GM21737 (cell line): ENCODE data around the gene DHX32.
"Not testable (repeated sequence)": the region's sequence is repeated elsewhere in the genome, so short reads cannot be mapped to it uniquely, and the experiment has no call there.

Experiments
- ATAC-seq: cut with Tn5 transposase; IDR thresholded peaks from one replicate; pipeline ENCODE4 v1.9.1; 2021; ENCODE audit warnings: mild to moderate bottlenecking, moderate library complexity; ENCODE audit not compliant: unreplicated experiment

DHX32 gene

DNA sequence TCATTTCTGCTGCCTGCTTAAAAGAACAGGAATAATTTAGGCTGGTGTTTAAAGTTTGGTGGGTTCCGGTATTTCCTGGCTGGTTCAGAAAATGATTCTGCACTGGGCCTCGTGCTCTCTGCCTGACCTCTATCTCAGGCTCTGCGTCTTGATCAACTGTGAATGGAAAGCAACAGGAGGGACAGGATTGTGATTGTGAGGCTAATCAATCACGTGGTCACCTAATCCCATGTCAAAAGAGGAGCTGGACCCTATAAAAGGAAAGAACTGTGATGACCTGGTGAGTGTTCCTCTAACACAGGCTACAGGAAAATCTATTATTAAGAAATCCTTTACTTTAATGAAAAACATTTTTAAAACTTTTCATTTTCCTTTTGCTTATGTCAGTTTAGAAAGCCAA lies at the start of gene DHX32:
DHX32 (minus strand) TSS at position 101 of the 400 bp plus-strand sequence. CDS start 468 bp downstream, outside the sequence.
- ATAC-seq, result no peak

DNA sequence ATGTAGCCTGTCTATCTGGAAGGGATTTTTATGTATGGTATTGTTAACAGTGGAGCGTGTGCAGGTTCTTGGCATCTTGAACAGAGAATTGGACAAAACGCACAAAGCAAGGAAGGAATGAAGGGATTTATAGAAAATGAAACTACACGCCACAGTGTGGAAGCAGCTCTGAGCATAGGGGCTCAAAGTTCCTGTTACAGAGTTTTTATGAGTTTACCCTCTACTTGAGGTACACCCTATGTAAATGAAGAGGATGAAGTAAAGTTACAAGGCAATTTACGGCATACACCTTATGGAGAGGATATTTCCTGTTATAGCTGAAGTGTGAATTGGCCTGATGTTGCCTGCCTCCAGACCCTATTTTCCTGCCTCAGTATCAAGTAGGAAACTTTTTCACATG lies 48.5 kb upstream of the DHX32 start:
- no peak for ATAC-seq

DNA sequence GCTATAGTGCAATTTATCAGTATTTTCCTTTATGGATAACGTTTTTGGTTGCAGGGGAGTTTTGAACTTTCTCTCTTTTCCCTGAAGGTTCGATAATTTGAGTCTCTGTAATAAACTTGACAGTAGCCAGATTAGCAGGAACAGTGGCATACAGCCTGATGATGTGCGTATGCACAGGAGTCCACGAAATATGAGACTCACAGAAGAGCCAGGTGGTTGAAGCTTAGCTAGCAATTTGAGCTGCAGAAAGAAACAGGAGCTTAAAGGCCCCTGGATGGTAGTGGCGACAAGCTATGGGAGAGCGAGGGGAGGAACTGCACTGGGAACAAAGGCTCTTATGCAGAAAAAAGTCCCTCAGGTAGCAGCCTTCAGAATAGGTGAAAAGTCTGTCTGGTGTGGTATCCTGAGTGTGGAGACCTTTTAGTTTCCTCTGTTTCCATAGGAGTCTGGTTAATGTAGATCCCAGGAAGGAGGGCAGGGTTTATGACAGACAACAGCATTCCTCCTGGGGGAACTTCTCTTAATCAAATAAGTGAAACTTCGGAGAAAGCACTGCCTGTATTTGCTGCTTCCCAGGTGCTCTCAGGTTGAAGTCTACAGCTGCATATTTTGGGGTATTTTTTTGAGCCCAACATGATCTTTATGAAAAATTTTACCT lies 48.0 kb upstream of the DHX32 start:
- no peak for ATAC-seq

DNA sequence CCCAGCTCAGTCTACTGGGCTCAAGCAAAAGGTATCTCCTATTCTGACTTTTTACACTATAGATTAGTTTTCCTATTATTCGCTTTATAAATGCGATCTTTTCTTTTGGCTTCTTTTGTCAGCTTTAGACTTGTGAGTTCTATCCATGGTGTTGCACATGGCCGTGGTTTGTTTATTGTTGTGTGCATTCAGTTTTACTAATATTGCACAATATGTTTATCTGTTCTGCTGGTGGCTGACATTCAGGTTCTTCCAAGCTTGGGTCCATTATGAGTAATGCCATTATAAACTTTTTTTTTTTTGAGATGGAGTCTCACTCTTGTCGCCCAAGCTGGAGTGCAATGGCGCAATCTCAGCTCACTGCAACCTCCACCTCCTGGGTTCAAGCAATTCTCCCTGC lies 46.2 kb upstream of the DHX32 start:
- ATAC-seq, result not testable (repeated sequence)

- ATAC-seq, result no peak
Observed at GRCh38 chr10:125926247-125926646, 45.2 kb upstream of the DHX32 start.

DNA sequence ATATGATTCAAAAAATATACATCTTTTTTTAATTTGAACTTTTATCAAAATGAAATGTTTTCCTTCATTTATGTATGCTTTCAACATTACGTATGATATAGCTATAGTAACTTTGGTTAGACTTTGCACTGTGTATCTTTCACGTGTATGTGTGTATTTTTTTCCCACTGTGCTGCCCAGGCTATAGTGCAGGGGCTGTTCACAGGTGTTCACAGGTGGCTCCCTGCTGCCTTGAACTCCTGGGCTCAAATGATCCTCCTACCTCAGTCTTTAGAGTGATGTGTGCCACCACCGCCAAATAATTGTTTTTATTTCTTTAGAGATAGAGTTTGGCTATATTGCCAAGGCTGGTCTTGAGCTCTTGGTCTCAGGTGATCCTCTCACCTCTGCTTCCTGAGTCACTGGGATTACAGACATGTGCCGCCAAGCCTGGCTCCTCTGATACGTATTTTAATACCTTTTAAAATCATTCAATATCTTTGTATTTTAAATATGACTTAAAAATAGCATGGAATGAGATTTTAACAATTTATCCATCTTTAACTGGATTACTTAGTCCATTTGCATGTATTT lies 44.3 kb upstream of the DHX32 start:
- no peak for ATAC-seq

DNA sequence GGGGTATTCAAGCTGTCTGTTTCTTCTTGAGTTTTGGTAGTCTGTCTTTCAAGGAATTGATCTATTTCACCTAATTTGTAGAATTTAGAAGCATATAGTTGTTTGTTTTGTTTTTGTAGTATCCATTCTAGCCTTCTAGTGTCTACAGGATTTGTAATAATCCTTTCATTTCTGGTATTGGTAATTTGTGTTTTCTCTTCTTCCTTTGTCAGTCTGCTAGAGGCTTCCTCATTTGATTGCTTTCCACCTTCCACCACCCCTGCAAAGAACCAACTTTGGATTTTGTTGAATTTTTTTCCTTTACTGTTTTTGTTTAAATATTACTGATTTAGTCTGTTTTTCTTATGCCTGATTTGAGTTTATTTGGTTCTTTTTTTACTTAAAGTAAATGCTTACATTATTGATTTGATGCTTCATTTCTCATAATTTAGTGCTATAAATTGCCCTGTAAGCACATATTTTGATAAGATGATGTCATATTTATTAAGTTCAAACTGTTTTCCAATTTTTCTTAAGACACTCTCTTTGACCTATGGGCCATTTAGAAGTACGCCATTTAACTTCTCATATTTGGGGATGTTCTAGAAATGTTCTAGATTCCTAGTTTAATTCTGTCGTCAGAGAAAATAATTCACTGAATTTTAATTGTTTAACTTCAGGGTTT lies 40.7 kb upstream of the DHX32 start:
- ATAC-seq, result not testable (repeated sequence)

GRCh38 chr10:125917704-125918361 lies 36.7 kb upstream of the DHX32 start:
- ATAC-seq, result not testable (repeated sequence)

DNA sequence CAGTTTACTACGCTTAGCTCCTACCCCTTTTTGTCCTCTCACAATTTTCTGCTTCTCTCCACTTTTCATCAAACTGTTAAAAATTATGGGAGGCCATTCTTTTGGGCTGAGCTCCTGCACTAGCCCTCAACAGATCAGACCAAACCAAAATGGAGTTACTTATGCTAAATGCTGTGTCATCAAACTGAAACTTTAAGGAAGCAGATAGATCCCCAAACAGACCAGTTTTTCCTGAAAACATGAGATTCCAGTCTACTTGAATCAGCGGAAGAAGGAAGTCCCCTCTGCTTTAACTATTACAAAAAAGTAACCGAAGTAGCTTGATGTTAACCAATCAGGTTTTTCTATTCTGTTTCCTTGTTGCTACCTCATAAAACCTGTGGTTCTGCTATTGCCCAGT lies 35.9 kb upstream of the DHX32 start:
- ATAC-seq, result no peak

DNA sequence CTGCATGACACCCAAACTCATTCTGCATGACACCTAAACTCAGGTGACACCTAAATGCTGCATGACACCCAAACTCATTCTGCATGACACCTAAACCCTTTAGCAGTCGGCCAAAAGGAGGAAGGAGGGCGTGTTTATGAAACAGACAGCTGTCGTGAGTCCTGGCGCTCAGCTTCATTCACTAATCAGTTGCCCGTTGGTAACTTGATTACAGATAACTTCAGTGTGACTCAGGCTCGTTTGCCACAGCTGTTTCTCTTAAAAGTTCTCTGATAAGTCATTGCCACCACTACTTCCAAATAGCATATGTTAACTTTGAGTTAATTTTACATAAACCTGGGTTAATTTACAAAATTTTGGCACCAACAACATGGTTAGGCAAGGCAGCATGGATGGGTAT lies 32.2 kb upstream of the DHX32 start:
- not testable (repeated sequence) for ATAC-seq

- ATAC-seq, result no peak
Observed at GRCh38 chr10:125911990-125912389, 30.9 kb upstream of the DHX32 start.

DNA sequence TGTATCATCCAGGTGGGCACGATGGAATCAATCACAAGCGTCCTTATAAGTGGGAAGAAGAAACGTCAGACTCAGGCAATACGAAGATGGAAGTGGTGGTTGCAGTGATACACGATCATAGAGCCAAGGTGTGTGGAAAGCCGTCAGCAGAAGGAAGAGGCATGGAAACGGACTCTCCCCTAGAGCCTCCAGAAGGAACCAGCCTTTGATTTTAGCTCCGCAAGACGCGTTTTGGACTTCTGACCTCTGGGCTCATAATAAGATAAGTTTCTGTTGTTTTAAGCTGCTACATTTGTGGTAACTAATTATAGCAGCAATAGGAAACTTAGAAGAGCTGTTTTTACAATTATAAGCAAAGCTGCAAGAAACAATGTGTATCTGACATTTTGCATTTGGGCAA lies 30.1 kb upstream of the DHX32 start:
- ATAC-seq, result no peak

- ATAC-seq, result not testable (repeated sequence)
Observed at GRCh38 chr10:125909491-125909890, 28.4 kb upstream of the DHX32 start.

DNA sequence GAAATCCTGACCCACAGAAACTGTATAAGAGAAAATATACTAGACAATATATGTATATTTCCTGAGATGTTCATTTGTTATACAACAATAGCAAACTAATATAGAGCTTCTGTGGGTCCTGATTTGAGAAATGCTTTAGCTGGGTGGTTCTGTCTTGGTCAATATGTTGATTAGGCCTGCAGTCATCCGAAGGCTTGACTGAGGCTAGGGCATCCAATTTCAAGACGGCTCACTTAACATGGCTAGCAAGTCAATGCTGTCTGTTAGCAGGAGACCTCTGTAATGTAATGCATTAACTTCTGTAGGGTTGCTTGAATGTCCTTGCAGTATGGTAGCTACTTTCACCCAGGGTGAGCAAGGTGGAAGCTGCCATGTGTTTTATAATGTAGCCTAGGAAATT lies 27.7 kb upstream of the DHX32 start:
- not testable (repeated sequence) for ATAC-seq

- not testable (repeated sequence) for ATAC-seq
Observed at GRCh38 chr10:125907598-125907997, 26.5 kb upstream of the DHX32 start.

GRCh38 chr10:125905069-125905994 lies 24.2 kb upstream of the DHX32 start:
- not testable (repeated sequence) for ATAC-seq

DNA sequence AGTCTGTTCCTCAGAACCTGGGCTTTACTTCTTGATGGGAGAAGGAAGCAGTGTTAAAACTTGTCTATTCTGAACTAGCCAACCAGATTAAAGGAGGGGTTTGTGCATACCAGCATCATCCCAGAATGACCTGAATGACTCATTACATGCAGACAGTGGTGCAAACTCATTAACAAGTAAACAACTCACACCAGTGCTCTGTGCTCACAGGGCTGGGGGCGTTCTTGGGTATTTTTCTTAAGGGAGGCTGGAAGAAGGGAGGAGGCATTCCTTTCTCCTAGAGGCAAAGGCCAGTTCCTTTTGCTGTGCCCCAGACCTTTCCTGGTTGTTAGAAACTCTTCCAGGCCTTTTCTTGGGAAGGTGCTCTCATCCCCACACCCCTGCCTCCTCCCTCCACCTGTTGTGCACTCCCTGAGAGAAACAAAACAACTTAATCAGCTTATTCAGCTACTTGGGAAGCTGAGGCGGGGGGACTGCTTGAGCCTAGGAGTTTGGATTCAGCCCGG lies 22.1 kb upstream of the DHX32 start:
- not testable (repeated sequence) for ATAC-seq

DNA sequence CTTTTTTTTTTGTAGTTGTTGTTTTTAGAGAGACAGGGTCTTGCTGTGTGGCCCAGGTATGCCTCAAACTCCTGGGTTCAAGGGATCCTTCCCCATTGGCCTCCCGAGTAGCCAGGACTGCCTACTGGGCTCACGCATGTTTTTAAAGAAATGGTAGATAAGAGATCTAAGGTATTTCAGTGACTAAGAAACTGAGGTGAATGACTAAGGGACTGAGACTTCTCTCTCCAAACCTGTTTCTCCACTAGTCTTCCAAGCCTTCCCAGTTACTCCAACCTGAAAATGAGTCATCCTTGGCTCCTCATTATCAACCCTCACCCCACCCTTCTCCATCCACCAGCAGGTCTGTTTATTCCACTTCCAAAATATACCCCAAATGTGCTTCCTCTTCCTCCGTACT lies 19.9 kb upstream of the DHX32 start:
- ATAC-seq, result not testable (repeated sequence)

GRCh38 chr10:125897317-125897716 lies 16.2 kb upstream of the DHX32 start:
- not testable (repeated sequence) for ATAC-seq
